Hematopoietic multipotent progenitor cell treated with erythropoietin and hydrocortisone succinate and interleukin-3 and kit ligand, for 6 days (in vitro differentiated cells): ENCODE results near the gene RNH1.
A peak's percentile ranks its signal among the peaks of the same experiment; 100 is the strongest.

Source experiments
- DNase-seq: peaks from one replicate; pipeline ENCODE4 v3.0.0-alpha.2; 2015

RNH1 gene

GRCh38 chr11:497565-498296 is 9.3 kb downstream of the RNH1 start:
- peak; percentile 41 for DNase-seq

GRCh38 chr11:496834-497564 is 10.0 kb downstream of the RNH1 start:
- DNase-seq = no peak

GRCh38 chr11:495537-495931 is 11.5 kb downstream of the RNH1 start:
- DNase-seq = no peak

DNA sequence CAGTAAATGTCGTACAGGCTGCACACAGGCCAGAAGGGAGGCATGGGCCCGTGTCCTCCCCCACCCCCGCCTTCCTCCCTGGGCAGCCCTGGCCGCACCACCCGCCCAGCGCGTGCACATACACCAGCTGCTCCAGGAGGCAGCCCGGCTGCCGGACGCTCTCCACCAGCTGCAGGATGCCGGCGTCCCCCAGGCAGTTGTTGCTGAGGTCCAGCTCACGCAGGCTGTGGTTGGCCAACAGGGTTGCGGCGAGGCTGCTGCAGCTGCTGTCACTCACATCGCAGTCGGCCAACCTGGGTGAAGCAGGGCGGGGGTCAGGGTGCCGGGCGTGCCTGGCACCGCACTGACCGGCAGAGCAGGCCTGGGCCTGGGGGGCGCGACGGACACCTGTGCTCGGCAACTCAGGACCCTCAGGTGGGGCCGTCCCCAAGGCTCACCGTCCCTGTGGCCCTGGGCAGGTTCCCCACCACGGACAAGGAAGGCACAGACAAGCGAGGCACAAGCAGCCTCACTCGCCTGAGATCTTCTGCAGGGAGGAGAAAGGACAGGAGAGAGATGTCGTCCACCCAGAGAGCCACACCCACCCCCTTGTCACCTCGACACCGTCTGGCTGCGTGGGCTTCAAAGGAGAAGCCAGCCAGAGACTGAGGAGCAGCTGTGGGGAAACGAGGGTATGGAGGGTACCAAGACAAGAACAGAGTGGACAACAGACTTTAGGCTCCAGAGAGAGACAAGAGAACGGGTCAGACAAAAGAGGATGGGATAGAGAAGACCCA is 12.1 kb downstream of the RNH1 start:
- no peak for DNase-seq

GRCh38 chr11:492427-493226 is 14.4 kb downstream of the RNH1 start:
- DNase-seq = no peak

DNA sequence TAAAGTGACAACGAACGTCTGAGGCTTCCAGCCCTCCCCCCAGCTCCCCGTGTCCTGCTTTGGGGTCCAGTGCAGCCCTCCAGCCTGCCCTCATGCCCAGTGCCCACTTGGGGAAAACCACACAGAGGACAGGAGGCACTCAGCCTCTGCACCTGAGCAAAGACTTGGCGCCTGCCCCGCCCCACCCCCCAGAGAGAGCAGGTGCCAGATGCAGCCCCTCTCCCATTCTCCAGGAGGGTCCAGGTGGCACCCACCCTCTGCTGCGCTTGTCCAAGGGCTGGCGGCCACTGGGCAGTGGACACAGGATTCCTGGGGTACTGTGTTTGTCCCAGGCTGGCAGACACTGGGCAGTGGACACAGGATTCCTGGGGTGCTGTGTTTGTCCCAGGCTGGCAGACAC is 15.7 kb downstream of the RNH1 start:
- no peak for DNase-seq

- no peak for DNase-seq
Observed at GRCh38 chr11:490930-491260, 16.1 kb downstream of the RNH1 start.

DNA sequence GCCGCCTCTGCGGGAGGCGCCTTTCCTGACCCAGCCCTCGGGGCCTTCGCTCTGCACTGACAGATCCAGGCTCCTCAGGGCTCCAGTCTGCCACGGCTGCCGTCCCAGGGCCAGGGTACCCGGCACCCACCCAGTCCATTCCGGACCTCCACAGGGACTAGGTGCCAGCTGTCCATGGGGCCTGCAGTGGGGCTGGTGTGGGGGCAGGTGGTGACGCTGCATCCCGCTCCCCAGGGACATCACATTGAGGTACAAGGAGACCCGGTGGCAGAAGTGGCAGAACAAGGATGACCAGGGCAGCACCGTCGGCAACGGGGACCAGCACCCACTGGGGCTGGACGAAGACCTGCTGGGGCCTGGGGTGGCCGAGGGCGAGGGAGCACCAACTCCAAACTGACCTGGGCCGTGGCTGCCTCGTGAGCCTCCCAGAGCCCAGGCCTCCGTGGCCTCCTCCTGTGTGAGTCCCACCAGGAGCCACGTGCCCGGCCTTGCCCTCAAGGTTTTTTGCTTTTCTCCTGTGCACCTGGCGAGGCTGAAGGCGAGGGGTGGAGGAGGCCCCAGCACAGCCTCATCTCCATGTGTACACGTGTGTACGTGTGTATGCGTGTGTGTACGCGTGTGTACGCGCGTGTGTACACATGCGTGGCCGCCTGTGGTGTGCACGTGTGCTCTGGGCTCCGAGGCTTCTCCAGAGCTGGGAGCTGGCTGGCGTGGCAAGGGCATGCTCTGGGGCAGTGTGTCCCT is 16.7 kb downstream of the RNH1 start:
- DNase-seq = no peak

GRCh38 chr11:489610-490185 is 17.3 kb downstream of the RNH1 start:
- no peak for DNase-seq

GRCh38 chr11:488992-489391 is 18.1 kb downstream of the RNH1 start:
- DNase-seq = no peak

- DNase-seq = no peak
Observed at GRCh38 chr11:488579-488978, 18.5 kb downstream of the RNH1 start.

GRCh38 chr11:488062-488461 is 19.0 kb downstream of the RNH1 start:
- DNase-seq = no peak

DNA sequence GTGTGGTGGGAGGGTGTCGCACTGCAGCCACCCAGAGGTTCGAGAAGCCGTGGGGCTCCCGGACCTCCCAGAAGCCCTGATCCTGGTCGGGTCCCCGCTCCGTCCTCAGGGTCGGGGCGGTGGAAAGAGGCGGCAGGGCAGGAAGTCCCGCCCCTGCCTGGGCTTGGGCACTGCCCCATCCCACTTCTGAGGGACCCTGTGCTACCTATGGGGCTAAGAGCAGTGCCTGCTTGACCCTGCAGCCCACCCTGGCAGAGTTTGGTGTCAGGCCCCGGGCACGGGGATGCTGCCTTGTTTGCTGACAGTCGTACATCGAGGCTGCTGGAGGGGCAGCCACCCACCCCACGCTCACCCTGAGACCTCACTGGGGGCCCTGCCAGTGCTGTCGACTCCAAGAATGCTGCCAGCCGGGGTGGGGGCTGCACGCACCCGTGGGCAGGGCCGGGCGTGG is 19.4 kb downstream of the RNH1 start:
- DNase-seq = no peak

GRCh38 chr11:486189-486588 is 20.9 kb downstream of the RNH1 start:
- DNase-seq = no peak

GRCh38 chr11:484616-485015 is 22.4 kb downstream of the RNH1 start:
- DNase-seq = no peak

GRCh38 chr11:479311-479710 is 27.7 kb downstream of the RNH1 start:
- no peak for DNase-seq

DNA sequence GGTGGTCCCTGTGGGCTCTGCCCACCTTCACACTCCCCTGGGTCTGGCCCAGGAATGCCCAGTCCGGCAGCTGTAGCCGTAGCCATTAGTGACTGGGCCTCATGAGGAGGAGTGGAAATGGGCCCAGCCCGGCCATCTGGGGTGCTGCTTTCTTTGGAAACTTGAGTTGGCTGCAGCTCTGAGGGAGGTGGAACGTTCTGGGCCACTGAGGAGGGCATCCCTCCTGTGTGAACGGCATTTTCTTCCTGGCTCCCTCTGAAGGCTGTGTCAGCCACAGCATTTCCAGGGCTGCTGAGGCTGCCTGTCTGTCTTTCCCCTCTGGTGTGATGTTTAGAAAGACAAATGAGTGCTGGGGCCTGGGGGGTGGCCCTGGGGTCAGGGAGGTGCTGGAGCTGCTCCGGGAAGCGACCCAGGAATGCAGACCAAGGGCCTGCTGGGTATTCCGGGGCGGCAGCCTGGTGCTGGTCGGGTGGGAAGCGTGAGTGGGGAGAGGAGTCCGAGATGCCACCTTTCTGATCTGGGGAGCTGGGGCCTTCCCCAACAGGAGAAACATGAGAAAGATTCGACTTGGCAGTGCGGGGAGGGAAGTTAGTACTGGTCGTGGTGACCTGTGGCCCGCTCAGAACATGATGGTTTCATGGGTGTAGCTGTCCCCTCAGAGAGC is 29.9 kb downstream of the RNH1 start:
- no peak for DNase-seq

GRCh38 chr11:476416-476815 is 30.6 kb downstream of the RNH1 start:
- DNase-seq = no peak

DNA sequence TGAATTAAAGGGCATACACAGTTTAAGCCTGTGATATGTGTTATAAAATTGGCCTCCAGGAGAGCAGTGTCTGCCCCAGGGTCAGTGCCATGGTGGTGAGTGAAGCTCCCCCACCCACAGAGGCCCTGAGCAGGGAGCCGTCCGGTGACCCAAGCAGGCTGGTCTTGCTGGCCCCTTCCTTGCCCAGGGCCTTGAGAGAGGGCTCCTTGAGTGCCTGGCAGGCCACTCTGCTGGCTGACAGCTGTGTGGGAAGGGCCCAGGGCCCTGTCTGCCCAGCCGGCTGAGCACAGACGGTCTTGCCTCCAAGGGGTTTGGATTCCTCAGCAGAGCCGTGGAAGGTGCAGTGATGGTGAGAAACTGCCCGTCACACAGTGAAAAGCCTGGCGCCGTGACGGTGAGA is 31.1 kb downstream of the RNH1 start:
- DNase-seq = no peak

GRCh38 chr11:474914-475506 is 32.0 kb downstream of the RNH1 start:
- DNase-seq = no peak
